Medulla oblongata (tissue), 1 donor: Measurements from ENCODE around the gene FKBP14.

ENCODE experiments used
- DNase-seq: peaks from one replicate; pipeline ENCODE4 v3.0.0-alpha.2; 2015; ENCODE audit errors: extremely low spot score

FKBP14 gene

DNA sequence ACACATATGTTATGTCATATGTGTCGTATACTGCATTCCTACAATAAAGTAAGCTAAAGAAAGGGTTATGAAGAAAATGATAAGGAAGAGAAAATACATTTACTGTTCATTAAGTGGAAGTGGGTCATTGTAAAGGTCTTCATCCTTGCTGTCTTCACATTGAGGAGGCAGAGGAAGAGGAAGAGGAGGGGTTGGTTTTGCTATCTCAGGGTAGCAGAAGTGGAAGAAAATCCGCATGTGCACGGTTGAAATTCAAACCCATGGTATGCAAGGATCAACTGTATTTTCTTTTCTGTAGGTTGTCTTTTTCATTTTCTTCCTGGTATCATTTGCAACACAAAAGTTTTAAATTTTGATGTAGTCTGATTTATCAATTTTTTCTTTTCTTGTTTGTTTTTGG, 8.0 kb upstream of the FKBP14 start:
- no peak for DNase-seq

DNA sequence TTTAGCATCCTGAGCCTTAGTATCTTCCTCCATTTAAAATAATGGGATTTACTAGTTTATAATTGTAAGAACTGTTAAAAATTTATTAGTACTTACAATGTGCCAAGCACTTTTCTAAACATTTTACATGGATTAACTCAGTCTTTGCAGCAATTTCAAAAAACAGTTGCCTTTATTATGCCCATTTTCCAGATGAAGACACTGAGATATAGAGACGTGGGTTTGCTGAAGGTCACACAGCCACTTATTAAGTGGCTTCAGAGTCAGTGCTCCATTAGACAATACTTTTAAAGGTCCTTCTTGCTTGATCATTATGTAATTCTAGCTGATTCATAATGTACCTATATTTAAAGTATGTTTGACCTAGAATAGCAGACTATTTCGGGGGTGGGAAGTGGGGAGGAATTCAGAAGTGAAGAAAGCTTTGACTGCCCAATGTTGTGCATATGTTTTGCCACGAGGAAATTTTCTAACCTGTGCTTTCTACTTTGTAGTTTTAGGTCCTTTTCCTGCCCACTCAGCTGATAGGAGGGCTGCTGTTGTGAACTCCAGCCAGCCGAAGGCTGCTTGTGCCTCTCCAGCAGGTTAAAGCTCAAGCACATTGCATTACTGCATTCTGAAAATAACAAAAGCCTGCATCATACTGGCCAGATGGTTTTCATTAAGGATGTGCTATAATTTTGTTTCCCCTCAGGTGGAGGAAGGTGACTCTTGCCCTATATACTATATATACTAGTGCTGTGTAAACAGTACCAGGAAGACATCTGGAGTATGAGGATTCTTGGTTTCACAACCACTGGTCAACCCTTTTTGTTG, 6.0 kb upstream of the FKBP14 start:
- no peak for DNase-seq

DNA sequence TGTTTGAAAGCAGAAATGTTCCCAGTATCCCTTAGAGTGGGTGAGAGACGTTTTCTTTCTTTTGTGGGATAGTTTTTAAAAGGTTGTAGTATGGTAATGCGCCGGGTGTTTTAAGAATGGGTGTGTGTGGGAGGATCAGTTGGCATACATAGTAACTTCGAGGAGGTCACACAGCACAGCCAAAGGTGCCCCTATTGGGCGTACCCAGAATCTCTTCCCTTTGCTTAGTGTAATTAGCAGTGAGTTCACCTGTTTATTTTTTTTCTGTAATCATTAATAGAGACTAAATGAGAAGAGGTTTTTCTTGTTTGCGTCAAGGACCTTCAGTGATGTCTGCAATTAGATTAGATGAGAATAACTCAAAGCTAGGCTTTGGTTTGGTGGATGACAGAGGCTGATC, 3.2 kb upstream of the FKBP14 start:
- peak; percentile 14 for DNase-seq

DNA sequence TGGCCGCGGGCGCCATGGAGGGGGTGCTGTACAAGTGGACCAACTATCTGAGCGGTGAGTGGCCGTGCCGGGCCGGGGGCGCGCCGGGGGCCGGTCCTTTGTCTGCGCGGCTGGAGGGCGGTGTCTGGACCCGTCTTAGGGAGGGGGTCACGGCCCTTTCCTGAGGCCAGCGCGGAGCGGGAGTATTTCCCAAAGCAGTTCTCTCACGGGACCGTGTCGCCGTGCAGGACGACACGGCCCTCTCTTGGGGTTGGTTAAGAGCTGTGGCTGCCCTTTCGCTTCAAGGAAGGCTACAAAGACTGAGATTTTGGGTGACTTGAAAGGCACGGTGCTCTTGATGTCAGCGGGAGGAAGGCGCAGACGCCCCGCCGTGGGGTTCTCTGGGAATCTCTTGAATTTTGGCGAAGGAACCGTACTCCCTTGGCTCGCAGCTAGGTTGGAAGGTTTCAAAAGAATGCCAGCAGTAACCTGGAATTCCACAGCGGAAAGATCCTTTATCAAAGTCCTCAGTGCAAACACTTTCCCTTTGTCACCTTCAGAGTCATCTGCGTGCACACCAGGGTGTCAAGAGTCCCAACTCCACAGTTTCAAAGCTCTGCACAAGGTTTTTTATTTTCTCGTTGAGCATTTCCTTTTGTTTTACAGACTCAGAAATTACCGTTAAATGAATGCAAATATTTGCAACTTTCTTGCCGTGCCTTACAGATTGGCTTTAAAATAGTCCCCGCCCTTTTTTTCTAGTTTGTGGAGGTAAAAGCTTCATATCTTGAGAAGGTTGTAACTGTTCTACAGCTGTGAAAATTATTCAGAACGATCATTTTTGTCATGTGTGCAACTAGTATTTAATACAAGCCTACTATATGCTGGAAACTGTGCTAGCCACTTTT, 2.5 kb upstream of the FKBP14 start:
- DNase-seq = peak; percentile 47

DNA sequence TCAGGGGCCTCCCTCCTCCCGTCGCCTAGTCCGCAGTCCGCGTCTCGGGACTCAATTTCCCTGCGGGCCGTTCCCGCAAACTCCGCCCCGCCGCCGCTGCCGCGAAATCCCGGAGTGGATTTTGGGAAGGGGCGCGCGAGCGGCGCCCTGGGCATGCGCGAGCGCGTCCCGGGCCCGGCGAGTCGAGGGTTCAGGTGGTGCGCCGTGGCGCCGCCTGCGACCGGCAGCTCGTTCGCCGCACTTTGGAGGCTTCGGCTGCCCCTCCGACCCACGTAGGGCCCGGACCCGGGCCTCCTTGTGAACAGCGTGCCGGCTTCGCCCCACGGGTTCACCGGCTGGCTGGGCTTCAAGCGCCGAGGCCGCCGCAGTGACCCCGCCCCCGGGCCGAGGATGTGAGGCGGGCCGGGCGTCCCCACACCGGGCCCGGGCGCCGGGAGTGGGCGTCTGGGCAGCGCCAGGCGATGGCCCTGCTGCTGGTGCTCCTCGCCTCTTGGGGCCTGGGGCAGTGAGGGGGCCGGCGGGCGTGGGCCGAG, 1.8 kb upstream of the FKBP14 start, which contains the start of gene PLEKHA8:
Gene PLEKHA8 (plus strand): TSS at position 197 of the 533 bp plus-strand sequence. CDS start 351 bp downstream, outside the sequence.
- peak; percentile 92 for DNase-seq

DNA sequence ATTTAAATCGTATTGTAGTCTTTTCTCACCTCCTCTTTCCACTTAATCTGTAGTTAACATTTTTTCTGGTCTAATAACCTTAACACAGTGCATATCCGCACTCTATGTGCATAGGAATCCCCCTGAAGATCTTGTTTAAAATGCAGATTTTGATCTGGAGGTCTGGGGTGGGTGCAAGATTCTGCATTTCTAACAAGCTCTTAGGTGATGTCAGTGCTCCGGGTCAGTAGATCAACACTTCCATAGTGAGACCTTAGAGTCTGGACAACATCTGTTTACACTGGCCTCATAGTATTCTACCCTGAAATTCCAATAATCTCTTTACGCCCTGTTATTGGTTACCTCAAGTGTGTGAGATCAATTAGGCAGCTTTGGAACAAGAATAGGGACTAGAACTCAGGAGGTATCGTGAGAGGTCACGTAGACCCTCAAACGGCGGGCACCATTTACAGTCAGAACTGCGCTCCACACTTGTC, 1.3 kb upstream of the FKBP14 start:
- no peak for DNase-seq

DNA sequence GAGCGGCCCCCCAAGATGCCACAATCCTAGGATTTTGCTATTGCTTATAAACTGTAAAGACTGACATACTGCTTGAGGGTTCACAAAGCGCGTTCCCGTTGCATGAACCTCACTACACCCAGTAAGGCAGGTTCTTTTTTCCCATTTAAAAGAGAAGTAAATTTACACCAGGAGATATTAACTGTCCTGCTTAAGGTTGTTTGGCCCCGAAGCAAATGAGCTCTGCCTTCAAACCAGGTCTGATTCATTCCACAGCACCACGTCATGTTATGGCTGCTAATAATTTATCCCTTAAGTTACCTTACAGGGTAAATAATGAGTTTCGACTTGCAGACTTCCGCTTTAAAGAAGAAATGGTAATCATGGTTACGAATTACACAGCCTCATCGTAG, 559 bp upstream of the FKBP14 start:
- no peak for DNase-seq

DNA sequence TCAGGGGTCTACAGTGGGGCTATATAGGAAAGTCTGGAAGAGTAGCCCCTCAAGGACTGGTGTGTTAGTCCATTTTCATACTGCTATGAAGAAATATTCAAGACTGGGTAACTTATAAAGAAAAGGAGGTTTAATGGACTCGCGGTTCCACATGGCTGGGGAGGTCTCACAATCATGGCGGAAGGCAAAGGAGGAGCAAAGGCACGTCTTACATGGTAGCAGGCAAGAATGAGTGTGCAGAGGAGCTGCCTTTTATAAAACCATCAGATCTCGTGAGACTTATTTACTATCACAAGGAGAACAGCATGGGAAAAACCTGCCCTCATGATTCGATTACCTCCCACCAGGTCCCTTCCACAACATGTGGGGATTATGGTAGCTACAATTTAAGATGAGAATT, 3.0 kb downstream of the FKBP14 start:
- no peak for DNase-seq

DNA sequence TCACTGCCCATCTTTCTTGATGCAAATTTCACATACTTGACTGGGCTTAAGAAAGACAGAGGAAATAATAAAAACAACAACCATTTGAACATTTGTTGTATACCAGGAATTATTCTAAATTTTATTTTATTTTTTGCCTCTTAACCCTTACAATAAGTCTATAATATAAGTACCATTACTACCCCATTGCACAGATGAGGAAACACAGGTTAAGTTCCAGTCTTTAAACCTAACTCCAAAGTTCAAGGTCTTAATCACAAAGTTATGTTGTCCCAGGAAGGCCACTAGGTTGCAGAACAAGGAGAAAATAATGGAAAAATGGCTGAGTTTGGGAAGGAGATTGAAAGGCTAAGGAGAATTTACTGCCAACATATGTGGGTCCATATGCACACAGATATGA, 3.5 kb downstream of the FKBP14 start:
- no peak for DNase-seq

DNA sequence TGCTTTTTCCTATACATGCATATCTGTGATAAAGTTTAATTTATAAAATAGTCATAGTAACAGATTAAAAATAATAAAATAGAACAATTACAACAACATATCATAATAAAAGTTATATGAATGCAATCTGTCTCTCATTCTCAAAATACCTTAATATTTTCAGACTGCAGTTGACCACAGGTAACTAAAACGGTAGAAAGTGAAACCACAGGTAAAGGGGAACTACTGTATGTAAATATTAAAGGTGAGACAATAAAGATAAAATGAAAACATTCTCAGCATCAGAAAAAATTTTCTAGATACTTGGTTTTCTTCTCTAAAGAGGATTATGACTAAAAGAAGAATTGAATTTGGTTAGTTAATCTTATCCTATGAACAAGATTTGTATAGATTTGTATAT, 6.0 kb downstream of the FKBP14 start:
- DNase-seq = no peak

DNA sequence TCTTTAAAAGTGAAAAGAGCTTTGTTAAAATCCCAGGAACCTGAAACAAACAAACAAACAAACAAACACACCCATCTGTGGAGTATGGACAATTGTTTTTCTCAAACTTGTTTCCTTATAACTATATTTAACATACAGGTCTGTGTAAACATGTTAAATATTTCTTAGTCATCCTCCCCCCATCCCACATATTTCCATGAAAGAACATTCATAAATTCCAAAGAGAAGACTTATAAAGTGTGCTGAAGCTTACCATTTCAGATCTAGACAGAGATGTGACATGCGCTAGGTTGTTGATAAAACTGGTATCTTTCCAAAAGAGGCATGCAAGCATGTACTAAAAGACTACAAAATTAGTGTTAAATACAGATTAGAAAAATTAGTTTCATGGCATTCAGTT, 6.5 kb downstream of the FKBP14 start:
- DNase-seq = no peak

DNA sequence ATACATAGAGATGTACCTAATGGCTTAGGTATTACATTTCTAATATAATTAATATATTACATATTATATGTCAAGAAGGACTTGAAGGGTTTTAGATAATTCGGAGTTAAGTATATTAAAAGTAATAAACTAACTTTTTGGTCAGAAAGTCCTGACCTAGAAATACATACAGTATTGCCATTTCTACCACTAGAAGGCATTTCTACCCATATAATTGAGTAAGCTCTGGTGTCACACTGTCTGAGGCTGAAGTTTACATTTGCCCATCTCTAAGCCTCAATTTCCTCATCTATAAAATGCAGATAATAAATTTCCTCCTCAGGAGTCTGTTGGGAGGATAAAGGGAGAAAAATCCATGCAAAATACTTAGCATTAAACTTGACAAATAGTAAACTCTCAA, 7.1 kb downstream of the FKBP14 start:
- no peak for DNase-seq

DNA sequence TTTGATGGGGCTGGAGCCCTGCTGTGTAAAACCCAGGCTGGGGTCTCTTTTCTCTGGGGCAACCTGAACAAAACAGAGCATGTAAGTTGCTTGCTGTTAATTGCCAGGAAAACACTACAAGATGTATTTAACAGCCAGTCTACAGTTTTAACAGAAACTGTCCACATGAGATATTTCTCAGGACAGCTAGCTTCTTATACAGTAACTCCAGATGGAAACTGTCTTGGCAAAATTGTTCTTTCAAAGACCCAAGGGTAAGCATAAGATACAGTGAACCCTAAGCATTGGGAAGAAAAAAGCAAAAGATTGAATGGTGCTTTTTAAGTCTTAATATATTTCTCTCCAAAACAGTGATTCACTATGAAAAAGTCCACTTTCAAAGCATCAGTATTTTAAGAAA, 8.1 kb downstream of the FKBP14 start:
- no peak for DNase-seq

DNA sequence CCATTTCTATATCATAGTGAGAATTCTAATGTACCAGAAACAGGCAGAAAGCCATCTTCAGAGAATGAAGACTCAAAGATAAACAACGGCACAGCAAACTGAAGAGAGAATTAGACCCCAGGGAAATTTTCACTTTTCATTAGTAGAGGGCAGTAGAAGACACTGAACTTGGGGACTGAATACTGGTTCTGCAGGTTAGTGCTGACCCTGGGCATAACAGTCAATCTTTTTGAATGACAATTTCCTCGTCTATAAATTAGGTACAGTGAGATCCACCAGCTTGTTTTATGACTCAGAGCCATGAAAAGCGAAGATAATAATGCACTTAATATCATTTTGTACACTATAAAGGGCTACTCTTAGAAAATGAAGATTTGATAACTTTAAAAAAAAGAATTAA, 13.7 kb downstream of the FKBP14 start:
- no peak for DNase-seq

DNA sequence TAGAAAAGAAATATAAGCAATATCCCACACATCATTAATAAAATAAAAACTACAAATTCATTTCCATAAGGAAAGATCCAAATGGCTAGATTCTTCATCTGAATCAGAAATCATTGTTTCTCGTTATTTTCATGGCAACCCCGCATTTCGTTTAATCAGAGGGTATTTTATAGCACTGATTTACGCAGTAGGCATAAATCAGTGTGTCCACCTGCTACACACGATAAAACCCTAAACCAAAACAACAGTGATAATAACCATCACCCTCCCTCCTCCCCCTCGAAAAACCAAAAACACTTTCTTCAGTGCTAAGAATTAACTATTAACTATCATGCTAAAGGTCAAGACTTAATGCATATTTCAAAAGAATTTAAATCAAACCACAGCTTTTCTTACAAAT, 16.5 kb downstream of the FKBP14 start:
- DNase-seq = no peak

DNA sequence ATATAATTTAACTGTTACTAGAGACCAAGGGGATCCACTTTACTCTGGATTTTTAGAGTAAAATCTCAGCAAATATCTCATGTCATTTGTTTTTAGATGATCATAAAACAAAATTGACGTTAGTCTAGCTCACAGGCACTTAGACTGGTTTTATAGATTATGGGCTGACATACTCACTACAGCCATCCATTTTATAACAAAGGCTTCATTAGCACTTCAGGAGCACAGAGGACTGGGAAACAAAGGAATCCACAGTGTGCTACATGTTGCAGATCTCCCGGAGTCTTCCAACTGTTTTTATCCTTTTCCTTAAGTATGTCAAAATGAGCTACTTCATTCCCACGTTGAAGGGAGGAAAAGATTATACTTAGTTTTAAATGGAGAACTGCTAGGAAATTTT, 21.0 kb downstream of the FKBP14 start:
- peak; percentile 29 for DNase-seq

DNA sequence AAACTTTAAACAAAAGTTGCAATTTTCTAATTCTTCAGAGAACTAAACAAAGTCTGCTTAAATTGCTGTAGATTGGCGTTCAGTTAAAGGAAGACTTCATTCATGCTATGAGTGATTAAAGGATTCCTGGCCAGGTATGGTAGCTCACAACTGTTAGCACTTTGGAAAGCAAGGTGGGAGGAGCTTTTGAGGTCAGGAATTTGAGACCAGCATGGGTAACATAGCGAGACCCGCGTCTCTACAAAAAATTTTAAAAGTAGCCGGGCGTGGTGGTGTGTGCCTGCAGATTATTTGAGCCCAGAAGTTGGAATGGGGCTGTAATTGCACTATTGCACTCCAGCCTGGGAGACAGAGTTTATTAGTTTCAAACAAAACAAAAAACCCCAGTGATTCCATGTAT, 23.4 kb downstream of the FKBP14 start:
- no peak for DNase-seq

DNA sequence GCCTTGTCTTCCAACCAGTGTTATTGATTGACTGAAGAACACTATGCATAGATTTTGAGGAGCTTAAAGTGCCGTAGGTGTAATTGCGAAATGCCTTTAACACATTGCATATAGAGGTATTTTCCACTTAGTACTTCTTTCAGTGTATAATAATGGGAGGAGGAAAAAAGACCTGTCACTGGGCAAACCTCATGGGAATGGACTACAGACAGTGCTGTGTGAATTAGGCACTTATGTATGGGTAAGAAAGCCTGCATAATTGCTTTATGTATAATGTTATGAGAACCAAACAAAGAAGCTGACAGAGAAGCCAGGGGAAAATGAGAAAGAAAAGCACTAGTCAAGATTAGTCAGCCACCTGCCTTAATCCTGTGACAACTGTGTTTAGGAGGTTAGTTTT, 24.5 kb downstream of the FKBP14 start:
- DNase-seq = no peak

DNA sequence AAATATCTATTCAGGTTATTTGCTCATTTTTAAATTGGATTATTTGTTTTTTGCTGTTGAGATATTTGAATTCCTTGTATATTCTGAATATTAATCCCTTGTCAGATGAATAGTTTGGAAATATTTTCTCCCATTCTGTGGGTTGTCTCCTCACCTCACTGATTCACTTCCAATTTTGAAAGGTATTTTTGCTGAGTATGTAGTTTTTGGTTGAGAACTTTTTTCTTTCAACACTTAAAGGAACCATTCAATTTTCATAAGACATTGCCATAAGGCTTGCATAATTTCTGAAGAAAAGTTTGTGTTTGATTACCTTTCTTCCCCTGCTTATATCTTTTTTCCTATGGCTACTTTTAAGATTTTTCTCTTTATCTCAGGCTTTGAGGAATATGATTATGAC, 28.0 kb downstream of the FKBP14 start:
- no peak for DNase-seq

DNA sequence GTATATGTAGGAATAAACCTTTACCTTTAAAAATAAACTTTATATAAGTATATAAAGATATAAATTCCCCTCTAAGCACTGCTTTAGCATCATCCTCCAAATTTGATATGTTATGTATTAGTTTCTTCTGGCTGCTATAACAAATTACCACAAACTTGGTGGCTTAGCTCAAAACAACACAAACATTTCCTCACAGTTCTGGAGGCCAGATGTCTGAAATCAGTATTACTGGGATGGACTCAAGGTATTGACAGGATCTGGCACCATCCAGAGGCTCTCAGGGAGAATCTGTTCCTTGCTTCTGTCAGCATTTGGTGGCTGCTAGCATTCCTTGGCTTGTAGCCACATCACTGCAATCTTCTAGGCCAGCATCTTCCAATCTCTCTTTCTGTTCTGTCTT, 30.2 kb downstream of the FKBP14 start:
- no peak for DNase-seq

DNA sequence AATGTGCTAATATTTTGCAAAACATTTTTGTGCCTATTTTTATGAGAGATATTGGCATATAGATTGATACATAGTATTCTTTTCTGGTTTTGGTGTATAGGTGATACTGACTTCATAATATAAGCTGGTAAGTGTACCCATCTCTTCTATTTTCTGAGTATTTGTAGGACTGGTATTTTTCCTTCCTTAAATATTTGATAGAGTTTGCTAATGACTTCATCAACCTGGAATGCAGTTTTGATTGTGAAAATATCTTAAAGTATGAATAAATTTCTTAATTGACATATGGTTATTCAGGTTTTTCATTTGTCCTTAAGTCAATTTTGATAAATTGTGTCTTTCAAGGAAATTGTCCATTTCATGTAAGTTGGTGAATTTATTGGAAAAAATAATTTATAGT, 30.9 kb downstream of the FKBP14 start:
- DNase-seq = no peak

DNA sequence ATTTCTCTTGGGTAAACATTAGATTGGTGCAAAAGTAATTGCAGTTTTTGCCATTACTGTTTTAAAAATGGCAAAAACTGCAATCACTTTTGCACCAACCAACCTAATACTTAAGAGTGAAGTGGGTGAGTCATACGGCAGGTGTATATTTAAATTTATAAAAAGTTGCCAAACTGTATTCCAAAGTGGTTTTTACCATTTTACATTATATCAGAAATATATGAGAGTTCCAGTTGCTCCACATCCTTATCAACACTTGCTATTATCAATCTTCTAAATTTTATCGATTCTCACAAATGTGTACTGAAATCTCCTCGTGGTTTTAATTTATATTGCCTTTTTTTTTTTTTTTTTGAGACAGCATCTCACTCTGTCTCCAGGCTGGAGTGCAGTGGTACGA, 33.4 kb downstream of the FKBP14 start:
- DNase-seq = no peak

DNA sequence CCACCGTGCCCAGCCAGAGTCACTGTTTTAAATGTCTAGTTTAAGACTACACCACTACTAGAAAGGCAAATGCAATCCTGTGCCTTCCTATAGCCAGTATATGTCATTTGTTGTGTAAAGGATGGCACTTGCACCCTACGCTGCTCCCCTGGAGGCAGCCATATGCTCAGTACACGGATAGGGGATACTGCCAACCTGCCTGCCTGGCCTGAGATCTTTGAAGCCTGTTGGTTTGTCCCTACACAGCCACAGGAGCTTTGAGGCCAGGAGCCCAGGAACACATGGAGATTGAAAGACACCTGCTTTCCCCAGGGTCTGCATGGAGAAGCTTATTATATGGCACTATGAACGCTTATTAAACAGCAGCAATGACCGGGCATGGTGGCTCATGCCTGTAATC, 34.6 kb downstream of the FKBP14 start:
- DNase-seq = no peak
